GM23338 (cell line): Measurements from ENCODE around the gene TRAPPC12. TPM values are rescaled to one million over a fixed set of nuclear protein-coding genes. Genes with fewer than 3 reads are reported as not detected.

Experiments used
- ATAC-seq: fragments of 200-7000 bp; cut with Tn5 transposase; 3 replicates; pipeline ENCODE4 v1.9.1; 2020
- DNase-seq: peaks from one replicate; pipeline ENCODE4 v3.0.0-alpha.2; 2015; ENCODE audit warnings: low spot score
- H2AFZ ChIP-seq: fragments of 200-600 bp; sonication (generic); 2 replicates; pipeline ENCODE4 v1.8.0; 2016; ENCODE audit warnings: antibody characterized with exemption, mild to moderate bottlenecking, moderate library complexity
- H3F3A ChIP-seq: fragments of 200-600 bp; sonication (generic); replicated peaks from 2 replicates; pipeline ENCODE4 v1.8.0; 2017; ENCODE audit warnings: antibody characterized with exemption, mixed run types, low read depth
- H3K27ac ChIP-seq: fragments of 200-600 bp; sonication (generic); 2 replicates; pipeline ENCODE4 v1.6.1; 2016; ENCODE audit warnings: low read depth
- H3K27me3 ChIP-seq: fragments of 200-600 bp; sonication (generic); 2 replicates; pipeline ENCODE4 v1.8.0; 2016; ENCODE audit warnings: mild to moderate bottlenecking, mixed run types, moderate library complexity; ENCODE audit not compliant: insufficient read depth
- H3K36me3 ChIP-seq: fragments of 200-600 bp; sonication (generic); 2 replicates; pipeline ENCODE4 v1.8.0; 2016; ENCODE audit warnings: mild to moderate bottlenecking; ENCODE audit not compliant: insufficient read depth
- H3K4me1 ChIP-seq: fragments of 200-600 bp; sonication (generic); 2 replicates; pipeline ENCODE4 v1.8.0; 2016; ENCODE audit warnings: mild to moderate bottlenecking, moderate library complexity; ENCODE audit not compliant: insufficient read depth
- H3K4me2 ChIP-seq: fragments of 200-600 bp; sonication (generic); 2 replicates; pipeline ENCODE4 v1.7.1; 2017; ENCODE audit warnings: mixed run types
- H3K4me3 ChIP-seq: fragments of 200-600 bp; sonication (generic); 2 replicates; pipeline ENCODE4 v1.6.1; 2016; ENCODE audit warnings: mixed run types
- H3K79me2 ChIP-seq: fragments of 200-600 bp; sonication (generic); replicated peaks from 2 replicates; pipeline ENCODE4 v1.8.0; 2017; ENCODE audit warnings: mild to moderate bottlenecking; ENCODE audit not compliant: insufficient read depth
- H3K9me2 ChIP-seq: fragments of 200-600 bp; sonication (generic); 2 replicates; pipeline ENCODE4 v1.8.0; 2017; ENCODE audit not compliant: insufficient read depth
- H4K20me1 ChIP-seq: fragments of 200-600 bp; sonication (generic); replicated peaks from 2 replicates; pipeline ENCODE4 v1.8.0; 2017; ENCODE audit warnings: mild to moderate bottlenecking; ENCODE audit not compliant: insufficient read depth
- H3K27ac Mint-ChIP-seq: 2 replicates; pipeline ENCODE4 v1.8.0; 2020; ENCODE audit warnings: inconsistent platforms, mild to moderate bottlenecking, moderate library complexity, mixed read lengths
- H3K27me3 Mint-ChIP-seq: 3 replicates; pipeline ENCODE4 v1.8.0; 2022; ENCODE audit warnings: low read depth, mild to moderate bottlenecking, moderate library complexity, mixed read lengths, inconsistent platforms; ENCODE audit not compliant: insufficient read depth, poor library complexity
- H3K36me3 Mint-ChIP-seq: 3 replicates; pipeline ENCODE4 v1.8.0; 2021; ENCODE audit warnings: low read depth, mild to moderate bottlenecking, inconsistent platforms, moderate library complexity, mixed read lengths
- H3K4me1 Mint-ChIP-seq: 3 replicates; pipeline ENCODE4 v1.8.0; 2020; ENCODE audit warnings: mild to moderate bottlenecking, inconsistent platforms, mixed read lengths
- H3K4me3 Mint-ChIP-seq: 3 replicates; pipeline ENCODE4 v1.8.0; 2021; ENCODE audit warnings: moderate library complexity, mild to moderate bottlenecking, inconsistent platforms, mixed read lengths
- H3K9me3 Mint-ChIP-seq: 3 replicates; pipeline ENCODE4 v1.8.0; 2020; ENCODE audit warnings: moderate library complexity, mild to moderate bottlenecking, inconsistent platforms, mixed read lengths
- CREB1 ChIP-seq: fragments of 250-450 bp; sonication (Bioruptor Pico); IDR thresholded peaks from 2 replicates; pipeline ENCODE4 v1.5.0; 2020; ENCODE audit warnings: low read depth, mild to moderate bottlenecking, moderate library complexity
- CTCF ChIP-seq, 2 experiments: fragments of 200-600 bp in 1 of 2; sonication (generic) in 1 of 2; conservative IDR thresholded peaks; 2 replicates each; pipeline versions ENCODE4 v1.5.1 to v1.6.1; 2016 to 2017; ENCODE audit warnings: antibody characterized with exemption in 2 of 2, low read depth in 2 of 2, mild to moderate bottlenecking in 2 of 2, moderate library complexity in 1 of 2
- ETS1 ChIP-seq: IDR thresholded peaks from 2 replicates; pipeline ENCODE4 v1.6.1; 2016; ENCODE audit warnings: antibody characterized with exemption
- EZH2 ChIP-seq: fragments of 200-600 bp; sonication (generic); IDR thresholded peaks from one replicate; pipeline ENCODE4 v1.8.0; 2017; ENCODE audit warnings: antibody characterized with exemption, mild to moderate bottlenecking, low read depth; ENCODE audit not compliant: unreplicated experiment
- EZH2phosphoT487 ChIP-seq: fragments of 200-600 bp; sonication (generic); IDR thresholded peaks from one replicate; pipeline ENCODE4 v1.8.1; 2018; ENCODE audit warnings: antibody characterized with exemption; ENCODE audit not compliant: unreplicated experiment
- JUNB ChIP-seq: IDR thresholded peaks from one replicate; pipeline ENCODE4 v1.6.1; 2016; ENCODE audit warnings: antibody characterized with exemption; ENCODE audit not compliant: unreplicated experiment
- NANOG ChIP-seq: IDR thresholded peaks from 2 replicates; pipeline ENCODE4 v1.6.1; 2016; ENCODE audit warnings: antibody characterized with exemption, borderline replicate concordance
- REST ChIP-seq: IDR thresholded peaks from one replicate; pipeline ENCODE4 v1.6.1; 2018; ENCODE audit warnings: antibody characterized with exemption; ENCODE audit not compliant: unreplicated experiment
- STAT1 ChIP-seq: IDR thresholded peaks from one replicate; pipeline ENCODE4 v1.6.1; 2016; ENCODE audit warnings: antibody characterized with exemption; ENCODE audit not compliant: unreplicated experiment
- ZNF114 ChIP-seq: fragments of 250-450 bp; sonication (Bioruptor Pico); IDR thresholded peaks from 2 replicates; pipeline ENCODE4 v1.5.0; 2020; ENCODE audit warnings: mild to moderate bottlenecking, moderate library complexity
- polyA plus RNA-seq: library from polyadenylated mRNA; unstranded; fragments of >200 nt; fragmentation: Nextera tagmentation; extraction: Ambion mirVana; gene quantifications from 2 replicates; pipeline ENCODE4 v1.2.1, GENCODE V29; 2016
- total RNA-seq: library from RNA; depleted of rRNA; stranded (reverse); fragments of >200 nt; shearing (Covaris generic); gene quantifications from 2 replicates; pipeline ENCODE4 v1.2.3, GENCODE V29; 2014

The TRAPPC12 gene
- total and polyA plus RNA-seq, 2 experiments from 2014 or later, result 48.9 to 57.7 TPM

GRCh38 chr2:3433339-3433699 is 53.8 kb downstream of the TRAPPC12 start:
- Histone ChIP-seq H3K27me3 (no peaks in the 10 kb centered on the region), H3K79me2 (no peaks in the 10 kb centered on the region), H3K4me1 (no peaks in the 10 kb centered on the region), H3K4me2 (no peak overlapping the region), H3K27ac (0 out of 2 replicates have a peak overlapping the region, but pooled peaks have one; percentile 26), H2AFZ (no peak overlapping the region), H4K20me1 (no peaks in the 10 kb centered on the region; the same call in 1 of the 2 replicates), H3F3A (no peaks in the 10 kb centered on the region), H3K9me2 (no peaks in the 10 kb centered on the region), H3K4me3 (no peak overlapping the region), H3K36me3 (no peaks in the 10 kb centered on the region; the same call in 1 of the 2 replicates)
- Mint-ChIP-seq H3K9me3 (no peaks in the 10 kb centered on the region), H3K27ac (no peak overlapping the region), H3K4me3 (no peak overlapping the region), H3K27me3 (no peaks in the 10 kb centered on the region), H3K36me3 (peaks cover 7% of the 10 kb centered on the region; the same call in 2 of the 3 replicates), H3K4me1 (peaks cover 15% of the 10 kb centered on the region)
- TF ChIP-seq EZH2phosphoT487 (no peak), STAT1 (no peak), REST (no peak), NANOG (no peak), ETS1 (no peak)
- ATAC-seq (peak; percentile 56), DNase-seq (no peak)

- Histone ChIP-seq H3K27ac (no peak overlapping the region), H3K27me3 (no peaks in the 10 kb centered on the region), H3K9me2 (no peaks in the 10 kb centered on the region), H3K4me1 (no peaks in the 10 kb centered on the region), H3K36me3 (no peaks in the 10 kb centered on the region; the same call in 1 of the 2 replicates), H3K4me3 (no peak overlapping the region), H4K20me1 (no peaks in the 10 kb centered on the region; the same call in 1 of the 2 replicates), H3K4me2 (no peak overlapping the region), H3F3A (no peaks in the 10 kb centered on the region), H3K79me2 (no peaks in the 10 kb centered on the region), H2AFZ (no peak overlapping the region)
- H3K36me3 Mint-ChIP-seq, result peaks cover 7% of the 10 kb centered on the region; the same call in 2 of the 3 replicates
- no peaks in the 10 kb centered on the region for H3K9me3 Mint-ChIP-seq
- peak; percentile 52; the same call in 2 of the 3 replicates for ATAC-seq
- peaks cover 15% of the 10 kb centered on the region for H3K4me1 Mint-ChIP-seq
- TF ChIP-seq EZH2 (no peak), EZH2phosphoT487 (no peak), ZNF114 (no peak), JUNB (no peak), CTCF (conservative IDR thresholded peaks at IDR 0.05; ENCODE audit: low read depth in 2 of 2) (no peak), CREB1 (no peak), NANOG (no peak), REST (no peak), ETS1 (no peak)
- no peak overlapping the region for H3K4me3 Mint-ChIP-seq
- H3K27ac Mint-ChIP-seq, result 0 out of 2 replicates have a peak overlapping the region, but pooled peaks have one; percentile 27
- no peak for DNase-seq
- no peaks in the 10 kb centered on the region for H3K27me3 Mint-ChIP-seq
These were observed 54.4 kb downstream of the TRAPPC12 start for GRCh38 chr2:3433776-3434400.
